Stimulated activated CD8-positive, alpha-beta memory T cell treated with anti-CD3 and anti-CD28 coated beads, Interleukin-7, amount 100 ng/mL, for 1 hour (primary cell): ENCODE results near the gene SLC30A1.
"Not testable (repeated sequence)": the region's sequence is repeated elsewhere in the genome, so short reads cannot be mapped to it uniquely, and the experiment has no call there.

Experiments used
- DNase-seq, 2 donors: peaks; one replicate each; pipeline ENCODE4 v3.0.0-alpha.2; 2020; ENCODE audit warnings: low read depth in 2 of 2

SLC30A1 gene

DNA sequence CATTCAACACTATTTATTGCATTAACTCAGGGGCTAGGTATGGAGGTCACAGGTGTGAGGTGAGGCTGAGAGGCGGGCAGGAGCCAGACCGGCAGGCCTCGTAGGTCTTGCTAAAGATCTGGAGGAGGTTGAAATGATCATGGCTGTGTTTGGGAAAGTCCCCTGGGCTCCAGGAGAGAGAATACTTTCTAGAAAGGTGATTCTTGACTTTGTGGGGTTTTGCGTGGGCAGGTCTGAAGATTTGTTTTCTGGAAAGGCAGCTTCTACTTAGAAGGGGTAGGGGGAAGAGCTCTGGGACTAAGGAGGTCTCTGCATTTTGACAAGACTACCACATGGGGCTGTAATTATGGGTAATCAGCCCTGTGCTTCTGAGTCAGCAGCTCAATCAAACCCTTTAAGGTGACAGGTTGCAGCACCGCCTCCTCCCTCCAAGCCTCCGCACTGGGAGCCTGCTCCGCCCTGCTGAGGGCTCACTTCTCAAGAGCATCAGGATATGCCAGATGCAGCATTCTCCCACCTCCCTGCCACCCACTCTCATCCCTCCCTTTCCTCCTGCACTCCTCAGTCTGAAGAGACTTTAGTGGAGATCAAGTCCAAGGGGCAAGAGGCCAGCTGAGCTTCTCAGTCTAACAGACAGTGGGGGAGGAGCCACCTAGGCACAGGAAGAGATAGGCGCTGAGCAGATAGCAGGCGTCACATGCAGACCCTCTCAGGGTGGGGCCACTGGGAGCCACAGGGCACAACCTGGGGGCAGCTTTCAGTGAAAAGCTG is 30.5 kb downstream of the SLC30A1 start:
- no peak for DNase-seq

DNA sequence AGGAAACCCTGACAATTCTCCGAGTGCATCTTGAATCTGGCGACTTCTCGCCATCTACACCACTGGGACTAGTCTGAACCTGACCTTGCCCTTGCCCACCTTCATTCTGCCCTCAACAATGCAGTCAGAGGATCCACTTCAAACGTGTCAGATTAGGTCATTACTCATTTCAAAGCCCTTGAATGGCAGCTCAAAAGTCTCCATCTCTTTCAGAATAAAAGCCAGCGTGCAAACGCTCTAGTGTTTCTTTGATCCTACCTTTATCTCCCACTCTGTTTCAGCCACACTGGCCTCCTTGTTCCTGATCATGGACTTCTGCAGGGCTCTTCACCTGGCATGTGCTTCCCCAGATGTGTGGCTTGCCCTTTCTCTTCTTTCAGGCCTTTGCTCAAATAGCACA is 31.3 kb downstream of the SLC30A1 start:
- DNase-seq = no peak

DNA sequence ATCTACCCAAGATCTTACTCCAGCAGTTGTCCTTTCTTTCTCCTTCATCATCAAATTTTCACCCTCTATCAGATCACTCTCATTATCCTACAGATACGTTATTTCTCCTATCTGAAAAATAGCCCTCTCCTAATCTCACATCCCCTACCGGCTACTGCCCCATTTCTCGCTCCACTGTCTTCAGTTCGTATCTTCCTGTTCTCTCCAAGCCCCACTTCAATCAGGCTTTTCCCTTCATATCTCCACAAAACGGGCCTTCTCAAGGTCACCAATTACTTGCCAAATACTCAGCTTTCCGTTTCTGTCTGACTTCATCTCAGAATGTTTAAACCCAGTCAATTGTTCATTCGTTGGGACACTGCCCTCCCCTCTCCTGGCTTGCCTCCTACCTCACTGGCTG is 32.4 kb downstream of the SLC30A1 start:
- no peak for DNase-seq

DNA sequence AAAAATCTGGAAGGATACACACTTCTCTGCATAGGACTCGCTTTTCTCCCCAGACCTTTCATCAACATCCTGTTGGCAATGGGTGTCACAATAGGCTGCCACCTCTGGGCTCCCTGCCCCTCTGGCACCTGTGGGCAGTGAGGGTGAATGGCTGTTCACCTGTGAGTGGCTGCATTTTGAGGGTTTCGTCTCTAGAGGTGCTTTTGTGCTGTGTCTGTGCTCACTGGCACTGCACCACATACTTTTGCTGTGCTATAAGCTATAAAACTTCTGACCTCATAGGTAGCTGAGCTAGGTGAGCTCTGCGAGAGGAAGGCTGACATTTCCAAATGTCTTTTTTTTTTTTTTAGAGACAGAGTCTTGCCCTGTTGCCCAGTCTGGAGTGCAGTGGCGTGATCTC is 35.9 kb downstream of the SLC30A1 start:
- DNase-seq = no peak

DNA sequence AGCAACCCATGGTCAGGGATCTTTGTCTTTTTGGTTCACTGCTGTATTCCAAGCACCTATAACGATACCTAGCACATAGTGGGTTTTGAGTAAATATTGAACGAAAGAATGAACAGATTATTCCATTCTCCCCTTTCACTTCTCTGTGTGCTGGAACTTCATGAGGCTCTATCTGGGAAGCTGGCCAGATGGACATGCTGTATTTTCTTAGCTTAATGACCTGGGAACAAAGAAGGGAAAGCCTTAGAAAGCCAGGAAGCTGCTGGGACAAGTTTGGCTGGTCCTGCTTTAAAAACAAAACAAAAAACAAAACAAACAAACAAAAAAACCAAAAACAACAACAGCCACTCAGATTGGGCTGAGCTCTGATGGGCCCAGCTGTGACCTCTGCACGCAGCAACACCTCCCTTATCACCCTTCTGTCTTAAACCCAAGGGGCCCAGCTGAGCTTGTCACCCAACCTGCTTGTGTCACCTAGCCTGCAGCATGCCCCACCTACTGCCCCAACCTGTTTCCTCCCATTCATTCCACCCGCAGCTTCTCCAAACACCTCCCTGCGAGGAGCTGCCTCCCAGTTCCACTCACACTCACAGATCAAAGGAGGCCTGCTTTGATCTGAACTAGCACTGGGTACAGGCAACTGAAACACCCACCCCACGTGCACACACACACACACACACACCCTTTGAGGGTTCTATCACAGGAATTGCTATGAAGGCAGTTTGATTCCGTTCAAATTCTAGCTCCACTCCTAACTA is 37.1 kb downstream of the SLC30A1 start:
- no peak for DNase-seq

DNA sequence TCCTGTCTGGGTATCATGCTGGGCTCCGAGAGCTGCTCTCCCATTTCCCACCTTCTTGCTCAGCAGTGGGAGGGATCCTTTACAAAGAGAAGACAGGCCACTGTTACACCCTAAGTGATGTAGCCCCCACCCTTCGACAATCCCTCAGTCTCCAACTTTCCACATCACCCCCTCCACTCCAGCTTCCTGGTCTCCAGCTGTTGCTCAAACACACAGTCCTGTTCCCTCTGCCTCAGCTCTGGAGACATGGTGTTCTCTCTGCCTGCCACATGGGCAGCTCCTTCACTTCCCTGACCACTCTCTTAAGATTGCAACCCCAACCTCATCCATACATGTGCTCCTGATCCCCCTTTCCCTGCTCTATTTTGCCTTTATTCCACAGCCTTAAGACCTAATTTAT is 37.7 kb downstream of the SLC30A1 start:
- DNase-seq = no peak

DNA sequence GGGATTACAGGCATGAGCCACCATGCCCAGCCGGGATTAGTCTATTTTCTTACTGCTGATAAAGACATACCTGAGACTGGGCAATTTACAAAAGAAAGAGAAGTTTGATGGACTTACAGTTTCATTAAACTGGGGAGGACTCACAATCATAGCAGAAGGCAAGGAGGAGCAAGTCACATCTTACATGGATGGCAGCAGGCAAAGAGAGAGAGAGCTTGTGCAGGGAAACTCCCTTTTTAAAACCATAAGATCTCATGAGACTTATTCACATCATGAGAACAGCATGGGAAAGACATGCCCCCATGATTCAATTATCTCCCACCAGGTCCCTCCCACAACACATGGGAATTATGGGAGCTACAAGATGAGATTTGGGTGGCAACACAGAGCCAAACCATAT is 38.1 kb downstream of the SLC30A1 start:
- DNase-seq = not testable (repeated sequence)

DNA sequence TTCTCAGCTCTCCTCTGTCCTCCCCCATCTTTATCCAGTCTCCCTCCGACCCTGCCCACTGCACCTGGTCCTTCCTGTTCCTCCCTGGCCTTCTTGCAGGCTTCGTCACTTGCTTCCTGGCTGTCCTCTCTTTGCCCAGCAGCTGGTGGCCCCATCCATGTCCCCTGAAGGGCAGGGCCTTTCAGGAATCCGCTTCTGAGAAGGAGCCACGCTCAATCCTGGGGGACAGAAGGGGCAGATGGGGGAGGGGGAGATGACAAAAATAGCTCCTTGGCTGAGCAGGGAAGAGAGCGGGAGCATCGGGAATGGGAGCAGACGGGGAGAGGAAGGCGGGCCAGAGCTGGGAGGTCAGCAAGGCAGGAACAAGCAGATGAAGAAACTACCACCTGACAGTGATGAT is 40.7 kb downstream of the SLC30A1 start:
- DNase-seq = no peak

DNA sequence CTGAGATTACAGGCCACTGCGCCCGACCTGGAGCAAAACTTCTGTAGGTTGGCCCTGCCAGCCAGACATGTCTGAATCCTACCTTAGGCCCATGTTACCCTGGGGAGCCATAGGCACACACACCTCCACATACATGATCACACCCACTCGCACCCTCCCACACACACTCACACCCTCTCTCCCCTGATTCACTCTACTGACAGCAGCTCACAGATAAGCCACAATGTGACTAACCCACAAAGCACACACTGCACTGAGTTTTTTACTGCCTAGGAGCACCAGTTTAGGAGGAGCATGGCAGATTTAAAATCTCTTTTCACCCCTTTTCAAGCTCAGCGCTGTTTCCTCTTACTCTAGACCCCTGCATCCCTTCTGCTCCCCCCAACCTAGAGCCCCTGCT is 41.7 kb downstream of the SLC30A1 start:
- no peak for DNase-seq

DNA sequence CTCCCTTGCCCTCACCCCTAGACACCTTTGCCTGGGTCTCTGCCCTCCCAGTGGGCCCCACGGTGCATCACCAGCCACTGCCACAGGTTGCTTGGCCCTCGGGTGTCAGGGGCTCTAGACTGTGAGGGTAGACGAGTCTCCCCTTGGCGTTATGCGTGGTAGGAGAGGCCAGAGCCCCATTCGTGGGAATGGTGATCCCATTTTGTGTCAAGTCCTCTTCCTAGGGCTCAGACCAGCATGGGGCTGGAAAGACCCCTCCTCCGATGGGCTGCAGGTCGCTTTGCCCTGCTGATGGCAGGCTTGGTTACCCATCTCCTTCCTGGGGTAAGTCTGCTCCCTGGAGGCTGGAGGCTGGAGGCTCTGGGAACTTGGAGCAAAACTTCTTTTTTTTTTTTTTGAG is 42.4 kb downstream of the SLC30A1 start:
- no peak for DNase-seq

DNA sequence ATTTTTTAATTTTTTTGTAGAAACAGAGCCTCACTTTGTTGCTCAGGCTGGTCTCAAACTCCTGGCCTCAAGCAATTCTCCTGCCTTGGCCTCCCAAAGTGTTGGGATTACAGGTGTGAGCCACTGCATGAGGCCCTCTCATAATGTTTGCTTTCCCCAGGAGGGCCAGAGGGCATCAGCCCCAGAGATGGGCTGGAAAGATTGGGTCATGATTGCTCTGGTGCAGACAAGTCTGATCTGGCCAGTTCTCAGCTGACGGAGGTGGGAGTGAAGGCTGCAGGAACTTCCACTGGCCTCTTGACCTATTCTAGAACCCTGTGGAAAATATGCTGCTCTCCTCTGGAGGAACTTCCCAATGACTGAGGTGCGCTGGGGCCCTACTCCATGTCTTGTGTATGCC is 43.6 kb downstream of the SLC30A1 start:
- DNase-seq = no peak

DNA sequence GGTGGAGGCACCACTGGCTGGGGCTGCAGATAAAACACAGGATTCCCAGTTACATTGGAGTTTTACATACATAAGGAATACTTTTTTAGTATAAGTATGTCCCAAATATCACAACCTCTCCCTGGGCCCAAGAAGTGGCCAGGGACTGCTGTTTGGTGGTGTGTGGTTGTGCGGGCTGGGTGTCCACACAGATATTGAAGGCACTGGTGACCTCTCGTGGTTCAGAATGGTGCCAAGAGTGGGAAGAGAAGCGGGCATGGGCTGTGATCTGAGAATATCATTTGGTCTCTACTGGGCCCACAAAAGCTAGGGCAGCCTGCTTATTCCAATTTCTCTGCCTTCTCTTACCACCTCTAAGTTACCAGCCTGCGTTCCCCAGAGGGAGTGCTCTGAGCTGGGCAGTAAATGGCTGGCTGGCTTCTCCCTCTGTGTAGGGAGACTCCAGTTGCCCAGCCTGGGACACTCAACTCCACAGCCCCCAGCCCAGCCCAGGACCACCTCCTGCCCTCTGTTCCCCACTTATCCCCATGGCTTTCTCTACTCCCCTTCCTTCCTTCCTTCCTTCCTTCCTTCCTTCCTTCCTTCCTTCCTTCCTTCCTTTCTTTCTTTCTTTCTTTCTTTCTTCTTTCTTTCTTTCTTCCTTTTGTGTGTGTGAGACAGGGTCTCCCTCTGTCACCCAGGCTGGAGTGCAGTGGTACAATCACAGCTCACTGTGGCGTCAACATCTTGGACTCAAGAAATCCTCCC is 44.2 kb downstream of the SLC30A1 start:
- DNase-seq = no peak

DNA sequence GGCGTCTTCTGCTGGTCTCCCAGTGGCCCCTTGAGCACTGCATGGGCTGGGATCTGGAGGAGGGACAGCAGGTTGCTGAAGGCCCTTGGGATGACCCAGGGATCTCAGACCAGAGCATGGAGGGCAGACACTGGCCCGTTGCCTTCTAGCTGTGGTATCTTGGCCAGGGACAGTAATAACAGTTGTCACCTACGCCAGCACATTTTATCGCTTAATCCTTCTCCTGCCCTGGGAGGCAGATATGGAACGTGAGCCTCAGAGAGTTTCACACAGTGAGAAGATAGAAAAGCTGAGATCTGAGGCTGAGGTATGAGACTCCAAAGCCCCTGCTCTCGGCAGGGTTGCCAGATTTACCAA is 46.9 kb downstream of the SLC30A1 start:
- no peak for DNase-seq

DNA sequence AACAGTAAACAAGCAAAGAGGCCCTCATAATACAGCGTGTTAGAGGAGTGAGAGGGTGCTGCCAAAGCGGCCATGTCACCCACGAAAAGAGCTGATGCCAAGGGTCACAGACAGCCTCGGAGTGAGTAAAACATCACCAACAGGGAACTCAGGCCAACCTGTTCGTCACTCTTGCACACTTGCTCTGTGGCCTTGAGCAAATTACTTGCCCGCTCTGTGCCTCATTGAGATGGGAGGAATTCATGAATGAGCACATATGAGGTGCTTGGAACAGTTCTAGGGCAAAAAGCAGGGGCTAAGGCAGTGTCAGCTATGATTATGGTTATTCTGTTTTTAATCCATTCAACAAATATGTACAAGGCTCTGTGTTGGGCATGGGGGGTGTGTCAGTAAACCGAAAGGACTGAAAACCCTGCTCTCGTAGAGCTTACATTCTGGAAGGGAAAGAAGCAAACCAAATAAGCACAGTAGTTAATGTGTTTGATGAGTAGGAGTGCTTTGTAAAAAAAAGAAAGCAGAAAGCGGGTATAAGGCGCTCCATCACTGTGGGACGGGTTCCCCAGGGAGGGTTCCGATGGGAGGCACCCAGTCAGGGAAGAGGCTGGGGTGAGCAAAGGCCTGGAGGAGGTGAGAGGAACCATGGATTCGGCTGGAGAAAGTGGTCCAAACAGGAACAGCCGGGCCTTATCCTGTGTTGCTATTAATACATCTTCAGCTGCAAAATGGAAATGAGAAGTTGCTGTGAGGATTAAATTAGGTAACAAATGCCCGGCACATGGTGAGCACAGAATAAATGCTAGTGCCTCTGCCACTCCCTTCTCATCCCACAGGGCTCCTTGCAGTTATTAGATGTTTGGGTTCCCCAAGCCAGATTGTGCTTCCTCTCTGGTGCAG is 47.5 kb downstream of the SLC30A1 start:
- no peak for DNase-seq

DNA sequence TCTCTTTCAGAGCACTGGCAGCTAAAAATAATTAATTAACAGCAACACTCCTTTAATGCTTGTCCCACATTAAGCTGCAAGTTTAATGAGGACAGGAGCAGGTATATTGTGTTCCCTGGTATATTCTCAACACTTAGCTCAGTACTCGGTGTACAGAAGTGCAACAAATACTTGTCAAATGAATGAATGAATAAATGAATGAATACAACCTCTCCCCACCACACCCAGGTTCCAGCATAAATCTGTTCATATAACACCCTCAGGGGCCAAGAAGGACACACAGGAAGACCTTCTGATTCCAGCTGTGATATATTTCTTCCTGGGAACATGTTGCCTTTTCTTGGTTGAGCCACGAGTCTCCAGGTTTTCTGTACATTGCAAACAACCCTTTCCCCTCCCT is 48.9 kb downstream of the SLC30A1 start:
- no peak for DNase-seq

DNA sequence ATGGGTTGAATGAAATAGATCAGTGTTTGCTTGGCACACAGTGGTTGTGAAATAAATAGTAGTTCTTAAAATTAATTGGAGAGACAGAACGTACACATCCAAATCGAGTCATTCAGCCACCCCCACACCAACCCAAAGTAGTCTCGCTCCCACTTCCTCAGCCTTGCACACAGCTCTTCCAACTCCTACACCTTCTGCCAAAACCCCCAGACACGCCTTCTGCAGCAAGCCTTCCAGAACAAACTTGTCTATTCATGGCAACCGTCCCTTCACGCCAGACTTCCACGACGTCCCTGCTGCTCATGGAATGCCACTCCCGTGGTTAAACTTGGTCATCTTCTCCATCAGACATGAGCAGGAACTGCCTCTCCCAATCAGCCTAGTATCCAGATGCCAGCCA is 49.5 kb downstream of the SLC30A1 start:
- DNase-seq = no peak

DNA sequence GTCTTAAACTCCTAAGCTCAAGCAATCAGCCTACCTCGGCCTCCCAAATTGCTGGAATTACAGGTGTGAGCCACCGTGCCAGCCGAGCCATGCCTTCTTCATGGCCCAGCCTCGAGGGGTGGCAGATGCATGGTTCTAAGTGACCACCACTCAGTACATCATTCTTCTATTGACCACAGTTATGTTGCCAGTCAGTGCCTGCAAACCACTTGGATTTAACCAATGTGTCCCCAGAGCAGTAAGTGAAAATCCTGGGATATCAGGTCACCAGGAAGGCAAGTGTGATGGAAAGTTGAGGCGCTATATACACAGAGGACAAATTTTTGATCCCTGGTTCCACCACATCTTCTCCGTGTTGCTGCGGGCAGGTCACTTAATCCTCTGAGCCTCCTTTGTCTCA is 50.0 kb downstream of the SLC30A1 start:
- no peak for DNase-seq

DNA sequence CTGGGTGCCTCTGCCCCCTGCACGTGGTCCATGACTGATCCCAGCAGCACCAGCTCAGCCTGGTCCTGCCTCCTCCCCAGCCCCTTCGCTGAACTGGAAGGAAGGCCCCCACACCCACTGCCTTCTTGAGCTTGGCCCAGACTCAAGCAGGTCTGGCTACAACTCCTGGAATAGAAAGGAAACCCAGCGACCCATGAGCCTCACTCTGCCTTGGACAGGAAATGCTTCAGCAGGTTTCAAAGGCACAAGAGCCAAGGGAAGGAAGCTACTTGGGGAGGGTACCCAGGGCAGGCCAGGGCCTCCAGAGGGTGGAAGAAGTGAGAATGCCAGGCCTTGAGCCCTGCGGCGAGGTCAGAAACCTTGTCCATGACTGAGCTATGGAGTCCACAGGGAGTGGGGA is 51.1 kb downstream of the SLC30A1 start:
- no peak for DNase-seq

DNA sequence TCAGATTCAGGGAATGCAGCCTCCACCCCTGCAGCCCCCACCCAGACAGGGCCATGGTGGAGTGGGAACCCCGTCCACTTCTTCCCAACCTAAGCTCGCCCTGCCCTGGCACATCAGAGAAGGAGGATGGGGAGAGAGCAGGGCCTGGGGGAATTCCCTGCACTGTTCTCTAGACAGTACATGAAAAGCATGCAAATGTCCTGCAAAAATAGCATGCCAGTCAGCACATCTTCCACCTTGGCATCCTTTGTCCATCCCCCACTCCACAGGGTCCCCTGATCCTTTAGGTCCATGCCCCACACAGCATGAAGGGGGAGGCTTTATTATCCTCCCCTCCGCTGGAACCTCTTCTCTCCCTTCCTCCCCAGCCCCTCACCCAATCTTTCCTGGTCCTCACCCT is 52.0 kb downstream of the SLC30A1 start:
- DNase-seq = no peak

DNA sequence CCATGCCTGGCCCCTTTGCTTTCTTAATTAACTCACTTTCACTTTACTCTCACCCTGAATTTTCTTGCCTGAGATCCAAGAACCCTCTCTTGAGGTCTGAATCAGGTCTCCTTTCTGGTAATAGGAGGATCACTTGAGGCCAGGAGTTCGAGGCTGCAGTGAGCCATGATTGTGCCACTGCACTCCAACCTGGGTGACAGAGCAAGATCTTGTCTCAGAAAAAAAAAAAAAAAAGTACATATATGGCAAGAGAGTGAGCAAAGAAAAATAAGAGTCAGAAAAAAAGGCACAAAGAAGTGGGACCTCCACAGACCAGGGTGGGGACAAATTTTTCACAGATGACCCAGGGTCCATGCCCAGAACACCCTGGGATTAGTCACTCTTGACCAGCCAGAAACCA is 52.9 kb downstream of the SLC30A1 start:
- DNase-seq = no peak

DNA sequence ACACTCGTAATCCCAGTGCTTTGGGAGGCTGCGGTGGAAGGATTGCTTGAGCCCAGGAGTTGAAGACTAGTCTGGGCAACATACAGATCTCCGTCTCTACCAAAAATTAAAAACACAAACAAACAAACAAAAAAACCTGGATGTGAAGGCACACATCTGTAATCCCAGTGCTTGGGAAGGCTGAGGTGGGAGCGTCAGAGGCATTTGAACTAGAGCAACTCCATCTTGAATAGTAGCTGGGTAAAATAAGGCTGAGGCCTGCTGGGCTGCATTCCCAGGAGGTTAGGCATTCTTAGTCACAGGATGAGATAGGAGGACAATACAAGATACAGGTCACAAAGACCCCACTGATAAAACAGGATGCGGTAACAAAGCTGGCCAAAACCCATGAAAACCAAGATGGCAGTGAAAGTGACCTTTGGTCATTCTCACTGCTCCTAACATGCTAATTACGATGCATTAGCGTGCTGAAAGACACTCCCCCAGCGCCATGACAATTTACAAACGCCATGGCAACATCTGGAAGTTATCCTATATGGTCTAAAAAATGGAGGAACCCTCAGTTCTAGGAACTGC is 53.8 kb downstream of the SLC30A1 start:
- DNase-seq = no peak

DNA sequence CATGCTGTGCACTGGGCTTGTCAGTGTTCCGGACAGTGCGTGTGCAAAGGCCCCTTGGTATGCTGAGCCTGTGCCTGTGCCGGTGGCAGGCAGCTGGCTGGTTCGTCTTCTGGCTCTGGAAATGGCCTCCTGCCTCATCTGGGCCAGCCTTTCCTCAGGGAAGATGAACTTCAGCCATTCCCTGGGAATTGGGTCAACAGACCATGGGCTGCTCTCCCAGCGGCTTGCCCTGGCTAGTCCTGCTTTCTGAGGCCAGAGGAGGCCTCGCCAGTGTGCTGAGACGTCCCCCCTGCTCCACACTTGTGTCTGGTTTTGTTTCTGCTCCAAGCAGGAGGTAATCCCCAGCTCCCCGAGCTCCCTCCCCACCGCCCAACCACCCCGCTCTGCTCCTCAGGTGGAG is 54.4 kb downstream of the SLC30A1 start:
- DNase-seq = no peak
